Raji (cell line): Measurements from ENCODE around the gene MAS1.

Experiments used
- POLR2A ChIP-seq: IDR thresholded peaks from 2 replicates; pipeline ENCODE4 v1.6.1; 2011; ENCODE audit warnings: low read depth, low read length, control low read depth; ENCODE audit not compliant: insufficient read depth

The MAS1 gene

GRCh38 chr6:159935633-159936032 lies 44.8 kb downstream of the MAS1 start:
- no peak for TF ChIP-seq POLR2A

DNA sequence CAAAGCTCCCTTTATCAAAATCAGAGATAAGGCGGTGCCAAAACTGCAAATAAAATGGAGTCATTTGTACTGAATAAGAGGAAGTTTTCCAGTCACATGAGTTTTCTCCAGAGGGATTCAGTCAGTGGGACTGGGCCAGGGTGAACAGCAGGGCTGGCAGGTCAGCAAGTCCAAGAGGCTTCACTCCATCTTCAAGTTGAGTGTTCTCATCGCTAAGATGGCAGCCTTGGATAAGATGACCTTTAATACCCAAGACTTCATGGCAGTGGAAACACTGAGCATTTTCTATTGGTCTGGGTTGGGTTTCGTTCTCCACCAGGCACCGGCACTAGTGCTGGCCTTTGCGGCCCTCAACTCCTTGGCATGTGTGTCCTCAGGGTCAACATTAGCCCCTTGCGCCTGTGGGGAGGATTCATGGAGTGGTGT lies 48.8 kb downstream of the MAS1 start:
- no peak for TF ChIP-seq POLR2A
